NB4 (cell line): ENCODE measurements around the gene ZNF334.

Experiments used
- DNase-seq: peaks from one replicate; pipeline ENCODE4 v3.0.0; 2010; ENCODE audit warnings: low read depth
- H3K4me3 ChIP-seq: one replicate; pipeline ENCODE4 v1.5.1; 2011; ENCODE audit warnings: mild to moderate bottlenecking, low read depth, low read length, moderate library complexity
- CTCF ChIP-seq: IDR thresholded peaks from one replicate; pipeline ENCODE4 v1.5.1; 2012; ENCODE audit warnings: low read depth, low read length
- MAX ChIP-seq: IDR thresholded peaks from 2 replicates; pipeline ENCODE4 v1.6.1; 2011; ENCODE audit warnings: low read depth, low read length
- MYC ChIP-seq: IDR thresholded peaks from 2 replicates; pipeline ENCODE4 v1.6.1; 2011; ENCODE audit warnings: low read depth, low read length
- POLR2A ChIP-seq: IDR thresholded peaks from 2 replicates; pipeline ENCODE4 v1.6.1; 2011; ENCODE audit warnings: mild to moderate bottlenecking; ENCODE audit not compliant: insufficient read length; ENCODE audit errors: extremely low read depth

The ZNF334 gene

GRCh38 chr20:46468508-46468907 lies 44.9 kb downstream of the ZNF334 start:
- DNase-seq = no peak
- TF ChIP-seq MYC (no peak), POLR2A (no peak), CTCF (no peak), MAX (no peak)

GRCh38 chr20:46464451-46464850 lies 48.9 kb downstream of the ZNF334 start:
- TF ChIP-seq CTCF (no peak), MYC (no peak), MAX (no peak), POLR2A (no peak)
- no peak overlapping the region for H3K4me3 ChIP-seq
- no peak for DNase-seq

More at GRCh38 chr20:46468508-46468907, 44.9 kb downstream of the ZNF334 start:
- H3K4me3 ChIP-seq = no peak overlapping the region

- no peak overlapping the region for H3K4me3 ChIP-seq
- TF ChIP-seq POLR2A (no peak), MAX (no peak), MYC (no peak), CTCF (no peak)
- no peak for DNase-seq
Observed at GRCh38 chr20:46463852-46464251, 49.5 kb downstream of the ZNF334 start.

GRCh38 chr20:46461808-46462207 lies 51.6 kb downstream of the ZNF334 start:
- TF ChIP-seq POLR2A (no peak), MYC (no peak), MAX (no peak), CTCF (no peak)
- H3K4me3 ChIP-seq = no peak overlapping the region
- DNase-seq = no peak

- no peak for TF ChIP-seq CTCF
- no peak for TF ChIP-seq POLR2A
- no peak for TF ChIP-seq MAX
- TF ChIP-seq MYC = no peak
- H3K4me3 ChIP-seq = no peak overlapping the region
- DNase-seq = no peak
Observed at GRCh38 chr20:46458866-46459750, 54.3 kb downstream of the ZNF334 start.
